ENCODE data around the gene USP34.
A peak's percentile ranks its signal among the peaks of the same experiment; 100 is the strongest.
"Not testable (repeated sequence)": the region's sequence is repeated elsewhere in the genome, so short reads cannot be mapped to it uniquely, and the experiment has no call there.

The USP34 gene

DNA sequence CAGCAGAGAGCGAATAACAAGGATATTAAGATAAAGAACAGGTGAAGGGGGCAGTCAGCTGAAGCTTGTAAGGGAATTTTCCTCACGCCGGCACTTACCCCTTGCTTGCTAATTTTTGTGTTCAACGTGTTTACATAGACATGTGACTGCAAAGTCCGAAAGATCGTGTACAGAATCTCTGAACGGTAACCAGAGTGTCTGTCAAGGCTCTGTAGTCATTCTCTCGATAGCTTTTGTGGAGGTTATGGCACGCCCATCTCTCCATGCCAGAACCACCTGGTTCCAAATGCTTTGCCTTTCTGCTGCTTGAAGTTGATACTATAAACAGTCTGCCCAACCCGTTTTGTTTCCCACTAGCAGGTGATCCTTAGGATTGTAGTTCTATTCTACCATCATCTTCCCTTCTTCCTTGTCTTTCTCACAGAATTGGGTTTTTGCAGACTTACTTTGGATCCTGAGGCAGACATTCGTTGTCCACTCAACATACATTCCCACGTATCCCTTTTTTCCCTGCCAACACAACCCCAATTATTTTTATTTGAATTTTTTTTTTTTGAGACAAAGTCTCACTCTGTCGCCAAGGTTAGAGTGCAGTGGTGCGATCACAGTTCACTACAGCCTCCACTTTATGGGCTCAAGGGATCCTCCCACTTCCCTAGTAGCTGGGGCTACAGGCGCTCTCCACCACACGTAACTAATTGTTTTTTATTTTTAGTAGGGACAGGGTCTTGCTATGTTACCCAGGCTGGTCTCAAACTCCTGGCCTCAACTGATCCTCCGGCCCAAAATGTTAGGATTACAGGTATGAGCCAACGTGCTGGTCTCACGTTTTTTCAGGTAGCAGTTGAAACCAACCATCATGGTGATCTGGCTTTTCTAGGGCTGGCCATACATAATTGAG is 1.3 kb upstream of the USP34 start:
- DNase-seq (ENCODE audit: insufficient read length, low spot score), result no peak
- TF ChIP-seq POLR2A (IDR thresholded peaks at IDR 0.05; ENCODE audit: low read depth, low read length), result no peak
- FAIRE-seq, result no peak

DNA sequence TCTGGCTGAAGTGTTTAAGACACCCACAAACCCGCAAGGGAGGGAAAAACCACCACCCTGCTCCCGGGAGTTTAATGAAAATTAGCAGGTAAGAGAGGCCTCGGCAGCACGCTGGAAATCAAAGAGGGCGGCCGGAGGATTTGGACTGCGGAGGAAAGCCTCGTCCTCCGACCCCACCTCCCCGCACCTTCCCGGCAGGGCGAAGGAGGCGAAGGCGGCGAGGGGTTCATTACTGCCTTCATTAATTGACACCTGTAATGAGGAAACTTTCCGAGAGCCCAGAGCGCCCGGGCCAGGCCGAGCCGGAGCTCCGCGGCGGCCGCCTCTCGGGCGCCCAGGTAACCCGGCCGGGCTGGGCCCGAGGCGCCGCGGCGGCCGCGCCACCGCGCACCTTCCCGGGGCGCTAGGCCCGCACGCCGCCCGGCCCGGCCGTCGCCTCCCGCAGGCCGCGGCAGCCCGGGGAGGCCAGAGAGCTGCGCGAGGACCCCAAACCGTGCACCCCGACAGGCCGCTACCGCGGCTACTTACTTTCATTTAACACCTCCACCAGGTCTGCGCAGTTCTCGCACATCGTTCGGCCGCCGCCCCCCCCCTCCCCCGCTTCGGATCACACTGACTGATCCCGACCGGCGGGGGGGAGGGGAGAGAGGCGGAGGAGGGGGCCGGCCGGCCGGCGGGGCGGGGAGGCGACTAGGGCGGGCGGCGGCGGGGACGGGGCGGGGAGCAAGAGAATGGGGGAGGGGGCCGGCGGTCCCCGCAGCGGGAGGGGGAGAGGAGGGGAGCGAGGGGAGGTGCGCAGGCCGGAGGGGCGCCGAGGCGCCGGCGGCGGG is 550 bp downstream of the USP34 start:
- TF ChIP-seq POLR2A (IDR thresholded peaks at IDR 0.05; ENCODE audit: low read depth, low read length), result peak; percentile 37; the same call in 1 of the 2 replicates
- DNase-seq (ENCODE audit: insufficient read length, low spot score), result peak; percentile 68
- FAIRE-seq, result no peak

DNA sequence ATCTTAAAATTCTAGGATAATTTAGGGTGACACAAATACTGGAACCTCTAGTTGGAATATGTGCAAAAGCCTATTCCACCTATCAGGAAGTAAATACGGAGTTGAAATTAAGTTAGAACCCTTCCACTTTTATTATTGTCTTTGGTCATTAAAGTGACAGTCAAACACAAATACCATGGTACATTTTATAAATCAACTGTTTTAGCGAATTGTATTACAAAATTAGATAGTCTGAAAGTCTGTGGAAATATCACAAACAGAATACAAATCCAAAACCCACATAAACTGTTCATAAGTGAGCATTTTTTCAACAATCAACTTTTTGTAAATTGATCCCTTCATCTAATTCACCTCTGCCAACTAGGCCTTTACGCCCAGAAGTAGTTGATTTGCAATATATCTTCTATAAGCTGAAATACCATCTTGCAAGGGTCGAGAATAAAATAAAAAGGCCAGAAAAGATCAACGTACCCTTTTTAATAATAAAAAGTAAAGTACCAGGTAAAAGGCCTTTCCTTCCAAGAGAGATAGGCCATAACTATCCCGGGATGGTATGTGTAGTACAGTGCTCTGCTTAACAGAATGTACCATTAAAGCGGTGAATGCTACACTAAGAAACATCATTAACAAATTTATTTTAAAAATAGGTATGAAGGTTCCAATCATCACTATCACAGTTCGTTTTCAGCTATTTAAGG is 1.3 kb downstream of the USP34 start:
- FAIRE-seq (no peak), DNase-seq (ENCODE audit: insufficient read length, low spot score) (no peak)
- TF ChIP-seq POLR2A (IDR thresholded peaks at IDR 0.05; ENCODE audit: low read depth, low read length), result no peak

DNA sequence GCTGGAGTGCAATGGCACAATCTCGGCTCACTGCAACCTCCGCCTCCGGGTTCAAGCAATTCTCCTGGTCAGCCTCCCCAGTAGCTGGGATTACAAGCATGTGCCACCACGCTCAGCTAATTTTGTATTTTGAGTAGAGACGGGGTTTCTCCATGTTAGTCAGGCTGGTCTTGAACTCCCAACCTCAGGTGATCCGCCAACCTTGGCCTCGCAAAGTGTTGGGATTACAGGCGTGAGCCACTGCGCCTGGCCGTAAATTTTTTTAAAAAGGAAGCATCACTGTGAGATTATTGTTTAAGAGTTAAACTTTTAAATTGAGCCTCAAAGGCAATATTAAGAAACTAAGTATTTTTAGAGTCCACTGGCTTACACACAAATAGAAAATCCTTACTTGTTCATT is 2.7 kb downstream of the USP34 start:
- not testable (repeated sequence) for FAIRE-seq; DNase-seq (ENCODE audit: insufficient read length, low spot score)

DNA sequence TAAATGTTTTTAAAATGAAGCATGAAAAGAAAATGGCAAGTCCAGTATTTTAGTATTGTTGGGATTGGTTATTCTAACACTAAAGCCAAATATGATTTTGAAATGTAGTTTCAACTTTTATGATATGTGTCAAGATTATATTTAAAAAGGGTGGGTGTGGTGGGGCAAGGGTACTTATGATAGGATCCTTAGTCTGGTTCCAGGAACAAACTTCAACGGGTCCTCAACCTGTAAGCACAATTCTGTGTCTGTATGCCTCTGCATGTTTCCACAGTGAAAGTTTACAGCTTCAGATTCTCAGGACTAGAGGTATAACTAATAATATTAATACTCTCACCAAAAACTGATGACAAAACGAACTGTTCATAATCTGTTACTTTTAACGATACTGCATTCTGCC is 5.8 kb downstream of the USP34 start:
- no peak for FAIRE-seq
- TF ChIP-seq POLR2A (IDR thresholded peaks at IDR 0.05; ENCODE audit: low read depth, low read length), result no peak

DNA sequence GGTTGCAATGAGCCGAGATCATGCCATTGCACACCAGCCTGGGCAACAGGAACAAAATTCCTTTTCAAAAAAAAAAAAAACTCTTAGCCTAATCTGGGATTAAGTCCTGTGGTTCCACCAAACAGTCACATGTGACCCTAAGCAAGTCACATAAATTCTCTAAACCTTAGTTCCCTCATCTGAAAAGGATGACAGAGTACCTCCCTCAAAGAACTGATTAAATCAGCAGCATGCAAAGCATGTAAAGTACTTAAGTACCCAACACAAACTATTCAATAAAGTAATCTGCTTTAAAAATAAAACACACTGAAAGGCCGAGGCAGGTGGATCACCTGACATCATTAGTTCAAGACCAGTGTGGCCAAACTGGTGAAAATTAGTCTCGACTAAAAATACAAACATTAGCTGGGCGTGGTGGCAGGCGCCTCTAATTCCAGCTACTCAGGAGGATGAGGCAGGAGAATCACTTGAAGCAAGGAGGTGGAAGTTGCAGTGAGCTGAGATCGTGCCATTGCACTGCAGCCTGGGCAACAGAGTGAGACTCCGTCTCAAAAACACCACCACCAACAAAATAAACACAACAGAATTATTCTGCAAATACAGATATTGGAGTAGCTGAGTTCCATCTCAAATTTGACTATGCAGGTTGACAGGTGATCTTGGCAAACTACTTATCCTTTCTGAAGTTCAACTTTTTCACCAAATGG is 7.0 kb downstream of the USP34 start:
- no peak for TF ChIP-seq POLR2A (IDR thresholded peaks at IDR 0.05; ENCODE audit: low read depth, low read length)
- DNase-seq (ENCODE audit: insufficient read length, low spot score), result no peak
- FAIRE-seq, result no peak

More for the DNA sequence above, 5.8 kb downstream of the USP34 start:
- no peak for DNase-seq (ENCODE audit: insufficient read length, low spot score)

DNA sequence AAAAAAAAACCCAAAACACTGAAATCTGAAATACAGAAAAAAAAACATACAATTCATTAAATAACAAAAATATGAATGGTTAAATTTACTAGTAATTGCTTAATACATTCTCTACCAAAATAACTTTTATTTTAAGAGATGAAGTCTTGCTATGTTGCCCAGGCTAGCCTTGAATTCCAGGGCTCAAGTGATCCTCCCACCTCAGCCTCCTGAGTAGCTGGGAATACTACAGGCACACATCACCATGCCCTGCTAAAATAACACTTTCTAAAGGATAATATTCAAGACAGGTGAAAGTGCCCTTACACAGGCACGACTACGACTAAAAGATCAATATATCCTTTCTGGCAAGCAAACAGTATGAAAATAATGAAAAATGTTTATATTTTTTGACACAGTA is 9.5 kb downstream of the USP34 start:
- no peak for TF ChIP-seq POLR2A (IDR thresholded peaks at IDR 0.05; ENCODE audit: low read depth, low read length)
- DNase-seq (ENCODE audit: insufficient read length, low spot score), result no peak
- no peak for FAIRE-seq

DNA sequence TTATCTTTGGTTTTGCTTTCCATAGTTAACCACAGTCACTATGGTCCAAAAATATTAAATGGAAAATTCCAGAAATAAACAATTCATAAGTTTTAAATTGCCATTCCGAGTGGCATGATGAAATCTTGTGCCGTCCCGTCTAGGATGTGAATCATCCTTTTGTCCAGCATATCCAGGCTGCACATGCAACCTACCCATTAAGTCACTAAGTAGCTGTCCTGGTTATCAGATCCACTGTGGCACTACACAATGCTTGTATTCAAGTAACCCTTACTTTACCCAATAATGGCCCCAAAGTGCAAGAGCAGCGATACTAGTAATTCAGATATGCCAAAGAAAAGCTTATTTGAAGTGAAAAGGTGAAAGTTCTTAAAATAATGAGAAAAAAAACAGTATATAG is 10.7 kb downstream of the USP34 start:
- no peak for TF ChIP-seq POLR2A (IDR thresholded peaks at IDR 0.05; ENCODE audit: low read depth, low read length)
- FAIRE-seq, result peak; percentile 88
- DNase-seq (ENCODE audit: insufficient read length, low spot score), result no peak

DNA sequence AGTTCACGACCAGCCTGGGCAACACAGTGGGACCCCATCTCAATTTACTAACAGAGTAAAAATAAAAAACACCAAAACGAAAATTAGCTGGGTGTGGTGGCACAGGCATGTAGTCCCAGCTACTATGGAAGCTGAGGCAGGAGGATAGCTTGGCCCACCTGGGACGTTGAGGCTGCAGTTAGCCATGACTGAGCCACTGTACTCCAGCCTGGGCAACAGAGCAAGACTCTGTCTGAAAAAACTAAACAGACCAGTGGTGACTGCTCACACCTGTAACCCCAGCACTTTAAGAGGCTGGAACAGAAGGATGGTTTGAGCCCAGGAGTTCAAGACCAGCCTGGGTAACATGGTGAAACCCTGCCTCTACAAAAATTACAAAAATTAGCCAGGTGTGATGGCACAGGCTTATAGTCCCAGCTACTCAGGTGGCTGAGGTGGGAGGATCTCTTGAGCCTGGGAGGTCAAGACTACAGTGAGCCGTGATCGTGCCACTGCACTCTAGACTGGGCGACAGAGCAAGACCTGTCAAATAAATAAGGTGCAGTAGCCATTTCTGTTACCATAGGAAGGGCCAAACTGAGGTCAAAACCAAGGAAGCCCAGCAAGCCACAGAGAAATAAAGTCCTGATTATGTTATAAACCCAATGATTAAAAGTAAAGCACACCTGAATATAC is 14.0 kb downstream of the USP34 start:
- FAIRE-seq, result no peak
- DNase-seq (ENCODE audit: insufficient read length, low spot score), result no peak
- TF ChIP-seq POLR2A (IDR thresholded peaks at IDR 0.05; ENCODE audit: low read depth, low read length), result no peak

DNA sequence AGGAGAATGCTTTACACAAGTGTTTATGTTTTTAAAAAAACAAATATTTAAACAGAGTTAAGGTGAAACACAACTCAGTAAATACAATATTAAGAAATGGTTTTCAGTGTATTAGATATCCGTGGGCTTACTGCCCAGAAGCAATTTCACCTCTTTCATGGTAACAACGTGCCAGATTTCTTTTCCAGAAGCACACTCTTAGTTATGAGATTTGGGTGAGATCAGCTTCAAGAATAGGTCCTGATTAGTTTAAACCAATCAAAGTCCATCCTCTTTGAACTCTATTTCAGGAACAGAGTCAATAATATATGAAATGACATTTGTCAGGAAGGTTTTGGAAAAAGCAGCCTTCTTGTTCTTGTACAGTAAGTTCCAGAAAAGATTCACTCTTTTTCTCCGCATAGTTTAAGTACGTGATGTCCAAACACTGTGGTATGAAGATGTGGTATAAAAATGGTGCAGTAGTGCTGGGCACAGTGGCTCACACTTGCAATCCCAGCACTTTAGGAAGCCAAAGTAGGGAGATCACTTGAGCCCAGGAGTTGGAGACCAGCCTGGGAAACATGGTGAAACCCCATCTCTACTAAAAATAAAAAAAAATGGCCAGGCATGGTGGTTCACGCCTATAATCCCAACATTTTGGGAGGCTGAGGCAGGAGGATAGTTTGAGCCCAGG is 14.7 kb downstream of the USP34 start:
- TF ChIP-seq POLR2A (IDR thresholded peaks at IDR 0.05; ENCODE audit: low read depth, low read length), result no peak
- DNase-seq (ENCODE audit: insufficient read length, low spot score), result no peak
- no peak for FAIRE-seq

DNA sequence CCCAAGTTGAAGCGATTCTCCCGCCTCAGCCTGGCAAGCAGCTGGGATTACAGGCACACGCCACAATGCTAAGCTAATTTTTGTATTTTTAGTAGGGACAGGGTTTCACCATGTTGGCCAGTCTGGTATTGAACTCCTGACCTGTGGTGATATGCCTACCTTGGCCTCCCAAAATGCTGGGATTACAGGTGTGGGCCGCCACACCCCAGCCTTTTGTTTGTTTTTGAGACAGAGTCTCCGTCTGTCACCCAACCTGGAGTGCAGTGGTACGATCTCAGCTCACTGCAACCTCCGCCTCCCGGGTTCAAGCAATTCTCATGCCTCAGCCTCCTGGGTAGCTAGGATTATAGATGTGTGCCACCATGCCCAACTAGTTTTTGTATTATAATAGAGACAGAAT is 15.9 kb downstream of the USP34 start:
- DNase-seq (ENCODE audit: insufficient read length, low spot score); FAIRE-seq: not testable (repeated sequence)

DNA sequence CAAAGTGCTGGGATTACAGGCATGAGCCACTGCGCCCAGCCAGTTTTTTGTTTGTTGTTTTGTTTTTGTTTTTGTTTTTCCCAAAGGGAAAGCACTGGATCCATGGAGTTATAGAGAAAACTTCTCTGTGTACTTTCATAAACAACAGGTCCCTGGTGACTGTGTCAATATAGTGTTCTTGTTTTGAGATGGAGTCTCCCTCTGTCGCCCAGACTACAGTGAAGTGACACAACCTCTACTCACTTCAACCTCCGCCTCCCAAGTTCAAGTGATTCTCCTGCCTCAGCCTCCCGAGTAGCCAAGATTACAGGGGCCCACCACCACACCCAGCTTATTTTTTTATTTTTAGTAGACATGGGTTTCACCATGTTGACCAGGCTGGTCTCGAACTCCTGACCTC is 16.5 kb downstream of the USP34 start:
- TF ChIP-seq POLR2A (IDR thresholded peaks at IDR 0.05; ENCODE audit: low read depth, low read length), result no peak
- no peak for FAIRE-seq

DNA sequence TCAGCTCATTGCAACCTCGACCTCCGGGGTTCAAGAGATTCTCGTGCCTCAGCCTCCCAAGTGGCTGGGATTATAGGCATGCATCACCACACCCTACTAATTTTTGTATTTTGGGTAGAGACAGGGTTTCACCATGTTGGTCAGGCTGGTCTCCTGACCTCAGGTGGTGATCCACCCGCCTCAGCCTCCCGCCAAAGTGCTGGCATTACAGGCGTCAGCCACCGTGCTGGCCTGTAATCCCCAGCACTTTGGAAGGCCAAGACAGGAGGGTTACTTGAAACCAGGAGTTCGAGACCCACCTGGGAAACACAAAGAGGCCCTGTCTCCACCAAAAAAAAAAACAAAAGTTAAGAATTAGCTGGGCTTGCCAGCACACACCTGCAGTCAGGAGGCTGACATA is 18.5 kb downstream of the USP34 start:
- FAIRE-seq (no peak), DNase-seq (ENCODE audit: insufficient read length, low spot score) (no peak)
- TF ChIP-seq POLR2A (IDR thresholded peaks at IDR 0.05; ENCODE audit: low read depth, low read length), result no peak

More for the DNA sequence above, 16.5 kb downstream of the USP34 start:
- DNase-seq (ENCODE audit: insufficient read length, low spot score), result no peak

Data from H54 (cell line).